Activated CD4-positive, alpha-beta T cell treated with anti-CD3 and anti-CD28 coated beads, Interleukin-2, amount 50 U/mL, for 48 hours (primary cell): ENCODE measurements around the gene DLEC1.
A peak's percentile ranks its signal among the peaks of the same experiment; 100 is the strongest.
"Not testable (repeated sequence)": the region's sequence is repeated elsewhere in the genome, so short reads cannot be mapped to it uniquely, and the experiment has no call there.

ENCODE experiments used
- DNase-seq, 2 experiments: peaks; one replicate each; pipeline ENCODE4 v3.0.0-alpha.2; 2020

DLEC1 gene

DNA sequence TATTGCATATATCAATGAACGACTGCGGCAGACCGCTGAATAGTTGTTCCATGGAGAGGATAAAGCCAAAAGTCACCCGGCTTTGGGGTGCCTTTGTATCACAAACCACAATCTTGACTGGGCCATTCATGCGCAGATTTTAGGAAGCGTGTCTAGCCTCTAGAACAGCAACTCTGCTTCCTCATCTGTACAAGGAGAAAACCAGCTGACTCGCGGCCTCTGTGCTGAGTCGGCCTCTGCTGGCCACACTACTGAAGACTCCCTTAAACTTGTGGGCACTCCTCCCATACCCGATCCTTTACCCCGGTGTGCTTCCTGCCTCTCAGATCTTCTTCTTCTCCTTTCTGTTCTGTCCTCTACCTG lies 872 bp downstream of the DLEC1 start:
- peak in 1 of 2 experiments; percentile 44 for DNase-seq

DNA sequence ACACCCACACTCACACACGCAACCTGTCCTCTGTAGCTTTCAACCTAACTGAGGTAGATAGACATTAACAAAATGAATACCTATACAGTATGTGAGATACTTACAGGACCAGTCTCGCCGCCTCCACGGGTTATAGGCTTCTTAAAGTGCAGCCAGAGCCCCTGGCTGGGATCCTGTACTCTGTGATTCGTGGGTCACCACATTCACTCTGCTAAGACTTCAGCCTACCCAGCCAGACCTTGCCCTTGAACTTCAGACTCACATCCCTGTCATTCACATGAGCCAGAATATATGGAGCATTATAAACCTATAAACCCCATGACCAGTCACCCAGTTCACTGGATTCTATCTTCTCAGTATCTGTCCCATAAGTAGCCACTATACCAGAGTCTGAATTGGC lies 1.4 kb downstream of the DLEC1 start:
- DNase-seq, result no peak

DNA sequence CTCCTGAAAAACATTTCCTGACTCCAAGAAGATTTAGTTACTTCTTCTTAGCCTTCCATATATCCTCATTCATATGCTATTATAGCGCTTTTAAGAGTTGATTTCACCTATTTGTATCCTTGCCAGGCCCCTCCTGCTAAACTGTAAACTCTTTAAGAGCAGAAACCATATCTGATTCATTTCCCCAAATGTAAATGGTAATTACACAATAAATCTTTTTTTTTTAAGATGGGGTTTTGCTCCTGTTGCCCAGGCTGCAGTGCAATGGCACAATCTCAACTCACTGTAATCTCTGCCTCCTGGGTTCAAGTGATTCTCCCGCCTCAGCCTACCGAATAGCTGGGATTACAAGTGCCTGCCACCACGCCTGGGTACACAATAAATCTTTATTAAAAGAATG lies 4.5 kb downstream of the DLEC1 start:
- no peak for DNase-seq

DNA sequence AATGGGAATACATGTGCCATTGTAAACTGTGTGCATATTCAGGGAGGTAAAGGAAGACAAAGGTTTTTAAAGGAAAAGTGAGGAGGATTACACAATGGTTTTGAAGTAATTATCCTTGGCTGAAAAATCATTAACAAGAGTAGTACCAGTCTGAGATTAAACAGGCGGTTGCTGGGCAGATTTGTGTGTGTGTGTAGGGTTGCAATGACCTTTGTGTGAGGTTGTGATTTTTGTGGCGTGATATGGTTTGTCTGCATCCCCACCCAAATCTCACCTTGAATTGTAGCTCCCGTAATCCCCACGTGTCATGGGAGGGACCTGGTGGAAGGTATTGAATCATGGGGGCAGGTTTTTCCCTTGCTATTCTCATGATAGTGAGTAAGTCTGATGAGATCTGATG lies 7.0 kb downstream of the DLEC1 start:
- DNase-seq, result no peak

DNA sequence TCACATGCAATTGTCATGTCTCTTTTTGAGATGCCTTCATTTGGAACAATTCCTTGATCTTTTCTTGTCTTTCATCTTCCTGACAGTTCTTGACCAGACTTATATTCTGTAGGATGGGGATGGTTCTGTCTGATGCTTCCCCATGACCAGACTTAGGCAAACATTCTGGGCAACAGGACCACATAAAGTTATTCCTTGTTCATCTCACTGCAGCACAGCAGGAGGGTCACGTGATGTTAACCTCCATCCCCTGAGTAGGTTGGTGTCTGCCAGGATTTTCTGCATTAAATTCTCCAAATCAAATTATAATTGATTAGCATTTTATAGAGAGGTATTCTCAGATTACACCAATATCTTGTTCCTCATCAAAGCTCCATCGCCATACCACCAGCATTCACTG lies 7.8 kb downstream of the DLEC1 start:
- no peak for DNase-seq

DNA sequence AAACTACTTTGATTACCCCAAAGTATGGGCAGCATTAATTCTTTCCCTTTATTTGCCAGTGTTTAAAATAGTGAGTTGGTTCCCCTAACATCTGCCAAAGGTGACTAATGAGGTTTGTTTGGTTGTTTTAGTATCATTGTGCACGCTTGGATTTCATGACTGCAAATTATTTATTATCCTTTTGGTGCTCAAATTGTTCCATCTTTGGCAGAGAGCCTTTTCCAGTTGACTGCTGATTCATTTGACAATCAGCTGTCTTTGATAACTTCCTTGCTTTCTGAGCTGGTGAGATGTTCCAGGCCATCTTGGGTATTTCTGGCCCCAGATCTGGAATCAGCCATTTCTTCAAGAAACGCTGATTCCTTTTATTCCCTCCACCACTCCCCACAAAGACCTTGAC lies 8.9 kb downstream of the DLEC1 start:
- DNase-seq, result no peak

DNA sequence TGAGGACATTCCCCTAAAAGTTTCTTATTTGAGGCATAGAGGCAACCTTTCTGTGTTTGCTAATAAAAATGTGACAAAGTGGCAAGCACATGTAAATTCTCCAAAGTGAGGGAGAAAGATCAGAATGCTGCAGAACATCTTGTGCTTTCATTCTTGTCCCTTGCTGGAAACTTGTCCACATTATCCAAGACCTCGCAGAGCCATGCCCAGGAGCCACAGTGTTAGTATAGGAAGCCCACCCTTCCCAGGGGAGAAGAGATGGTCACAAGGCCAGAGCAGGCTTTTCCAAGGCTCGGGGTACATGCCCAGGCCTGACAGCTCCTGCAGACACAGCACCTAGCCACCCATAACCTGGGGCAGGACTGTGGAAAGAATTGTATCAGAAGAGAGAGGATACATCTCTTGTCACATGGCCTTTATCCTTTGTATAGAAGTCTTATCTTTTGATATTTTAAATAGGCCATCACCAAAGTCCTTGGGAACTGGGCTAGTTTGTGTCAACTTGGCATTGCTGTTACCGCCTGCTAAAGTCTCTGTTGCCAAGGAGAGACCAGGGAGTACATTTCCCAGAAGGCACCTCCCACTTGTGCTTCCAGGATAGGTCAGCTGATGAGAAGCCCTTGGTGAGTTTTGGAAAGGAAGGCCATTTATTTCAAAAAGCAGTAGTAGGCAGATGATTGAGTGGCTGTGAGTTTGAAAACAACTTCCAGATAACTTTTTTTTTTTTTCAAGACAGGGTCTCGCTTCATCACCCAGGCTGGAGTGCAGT lies 10.5 kb downstream of the DLEC1 start:
- no peak for DNase-seq

DNA sequence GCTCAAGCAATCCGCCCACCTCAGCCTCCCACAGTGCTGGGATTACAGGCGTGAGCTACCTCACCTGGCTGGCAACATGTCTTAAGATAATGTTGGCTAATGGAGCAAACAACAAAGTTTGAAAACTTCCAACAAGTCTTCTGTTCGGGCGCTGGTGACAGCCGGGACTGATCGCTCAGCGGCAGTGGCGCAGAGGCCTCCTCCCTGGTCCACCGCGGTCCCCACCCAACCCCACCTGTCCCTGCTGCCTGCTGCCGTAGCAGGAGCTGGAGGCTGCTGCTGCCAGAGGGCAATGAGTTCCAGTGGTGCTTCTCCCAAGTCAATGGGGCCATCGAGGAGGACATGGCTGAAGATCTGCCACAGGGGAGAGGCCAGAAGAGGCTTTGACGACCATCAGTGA lies 12.1 kb downstream of the DLEC1 start:
- no peak for DNase-seq

DNA sequence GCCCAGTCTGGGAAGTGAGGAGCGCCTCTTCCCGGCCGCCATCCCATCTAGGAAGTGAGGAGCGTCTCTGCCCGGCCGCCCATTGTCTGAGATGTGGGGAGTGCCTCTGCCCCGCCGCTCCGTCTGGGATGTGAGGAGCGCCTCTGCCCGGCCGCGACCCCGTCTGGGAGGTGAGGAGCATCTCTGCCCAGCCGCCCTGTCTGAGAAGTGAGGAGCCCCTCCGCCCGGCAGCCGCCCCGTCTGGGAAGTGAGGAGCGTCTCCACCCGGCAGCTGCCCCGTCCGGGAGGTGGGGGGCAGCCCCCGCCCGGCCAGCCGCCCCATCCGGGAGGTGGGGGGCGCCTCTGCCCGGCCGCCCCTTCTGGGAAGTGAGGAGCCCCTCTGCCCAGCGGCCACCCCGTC lies 14.3 kb downstream of the DLEC1 start:
- DNase-seq, result not testable (repeated sequence)

DNA sequence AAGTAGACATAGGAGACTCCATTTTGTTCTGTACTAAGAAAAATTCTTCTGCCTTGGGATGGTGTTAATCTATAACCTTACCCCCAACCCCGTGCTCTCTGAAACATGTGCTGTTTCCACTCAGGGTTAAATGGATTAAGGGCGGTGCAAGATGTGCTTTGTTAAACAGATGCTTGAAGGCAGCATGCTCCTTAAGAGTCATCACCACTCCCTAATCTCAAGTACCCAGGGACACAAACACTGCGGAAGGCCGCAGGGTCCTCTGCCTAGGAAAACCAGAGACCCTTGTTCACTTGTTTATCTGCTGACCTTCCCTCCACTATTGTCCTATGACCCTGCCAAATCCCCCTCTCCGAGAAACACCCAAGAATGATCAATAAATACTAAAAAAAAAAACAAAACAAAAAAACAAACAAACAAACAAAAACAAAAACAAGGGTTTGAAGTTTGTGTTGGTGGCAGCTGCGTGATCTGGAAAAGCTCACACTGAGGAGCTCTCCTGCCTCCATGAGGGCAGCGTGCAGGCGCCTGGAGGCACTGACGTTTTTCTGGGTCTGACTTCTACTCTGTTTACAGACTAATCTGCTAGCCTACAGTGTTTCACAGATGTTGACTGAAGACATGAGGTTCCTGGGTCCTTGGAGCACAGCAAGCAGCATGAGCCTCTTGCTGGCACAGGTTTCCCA lies 14.9 kb downstream of the DLEC1 start:
- not testable (repeated sequence) for DNase-seq

DNA sequence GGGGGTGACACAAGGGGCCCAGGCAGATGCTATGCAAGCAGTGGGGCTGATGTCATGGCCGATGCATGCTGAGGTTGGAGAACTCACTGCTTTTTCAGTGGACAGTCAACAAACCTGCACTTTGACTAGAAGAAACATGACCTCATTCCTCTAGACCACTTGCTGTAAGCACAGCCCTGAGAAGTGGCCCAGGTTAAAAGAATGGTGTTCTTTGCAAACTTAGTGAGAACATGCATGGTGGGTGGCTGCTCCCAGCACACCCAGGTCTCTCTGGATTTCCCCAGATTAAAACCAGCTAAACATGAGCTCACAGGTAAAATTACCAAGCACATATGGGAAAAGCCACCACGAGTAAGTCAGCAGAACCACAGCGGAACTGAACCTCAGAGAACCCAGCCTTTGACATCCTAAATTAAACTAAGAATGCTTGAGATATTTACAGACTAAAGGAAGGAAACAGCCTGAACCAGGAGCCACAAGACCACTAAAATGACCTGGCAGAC lies 15.5 kb downstream of the DLEC1 start:
- DNase-seq, result no peak

DNA sequence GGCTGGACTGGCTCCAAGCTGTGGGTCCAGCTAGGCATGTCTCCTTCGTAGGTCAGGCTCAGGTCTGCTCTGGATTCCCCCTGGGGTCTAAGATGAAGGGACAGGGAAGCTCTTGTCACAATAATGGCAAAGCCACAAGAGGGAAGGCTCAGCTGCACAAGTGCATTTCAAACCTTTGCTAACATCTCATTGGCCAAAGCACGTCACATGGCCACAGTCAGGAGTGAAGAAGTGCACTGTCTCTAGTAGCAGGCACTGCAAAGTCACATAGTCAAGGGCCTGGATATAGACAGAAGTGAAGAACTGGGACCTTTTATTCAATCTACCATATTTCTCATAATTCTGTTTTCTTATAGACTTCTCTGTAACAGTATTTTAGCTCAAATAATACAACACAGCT lies 20.1 kb downstream of the DLEC1 start:
- DNase-seq, result no peak

DNA sequence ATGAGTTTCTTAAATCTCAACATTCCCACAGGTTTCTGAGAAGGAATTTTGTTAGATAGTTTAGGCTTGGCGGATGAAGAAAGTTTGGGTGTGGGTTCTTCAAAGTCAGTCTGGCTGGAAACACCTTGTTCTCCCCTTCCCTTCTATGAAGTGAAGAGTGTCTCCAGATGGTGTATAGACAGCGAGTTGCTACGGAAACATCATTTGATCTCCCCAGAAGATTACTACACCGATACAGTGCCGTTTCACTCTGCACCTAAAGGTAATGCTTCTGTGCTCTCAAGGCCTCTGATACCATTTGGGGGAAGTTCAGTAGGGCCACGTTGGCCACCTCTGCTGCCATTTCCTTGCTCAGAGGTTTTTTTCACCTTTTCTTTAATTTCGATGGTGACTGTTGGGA lies 20.6 kb downstream of the DLEC1 start:
- no peak for DNase-seq

DNA sequence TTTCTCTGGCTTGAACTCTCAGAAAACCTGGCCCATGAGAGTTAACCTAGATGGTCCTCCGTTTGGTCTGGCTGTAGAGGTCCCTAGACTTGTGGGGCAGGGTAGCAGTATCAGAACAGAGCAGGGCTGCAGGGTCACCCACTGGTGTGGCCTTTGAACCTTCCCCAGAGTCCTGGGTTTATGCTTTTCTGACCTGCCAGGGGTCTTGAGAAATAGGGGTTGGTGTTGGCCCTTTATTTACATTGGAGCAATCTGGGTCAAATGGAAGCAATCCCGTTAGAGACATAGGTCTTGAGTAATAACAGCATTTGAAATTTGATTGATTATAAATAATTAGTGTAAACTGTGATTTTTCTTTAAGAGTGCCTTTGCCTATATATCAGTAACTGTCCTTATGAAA lies 23.8 kb downstream of the DLEC1 start:
- DNase-seq, result no peak

DNA sequence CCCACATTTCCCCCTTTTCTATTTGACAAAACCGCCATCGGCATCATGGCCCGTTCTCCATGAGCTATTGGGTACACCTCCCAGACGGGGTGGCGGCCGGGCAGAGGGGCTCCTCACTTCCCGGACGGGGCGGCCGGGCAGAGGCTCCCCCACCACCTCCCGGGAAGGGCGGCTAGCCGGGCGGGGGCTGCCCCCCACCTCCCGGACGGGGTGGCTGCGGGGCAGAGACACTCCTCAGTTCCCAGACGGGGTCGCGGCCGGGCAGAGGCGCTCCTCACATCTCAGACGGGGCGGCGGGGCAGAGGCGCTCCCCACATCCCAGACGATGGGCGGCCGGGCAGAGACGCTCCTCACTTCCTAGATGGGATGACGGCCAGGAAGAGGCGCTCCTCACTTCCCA lies 25.4 kb downstream of the DLEC1 start:
- DNase-seq, result not testable (repeated sequence)

DNA sequence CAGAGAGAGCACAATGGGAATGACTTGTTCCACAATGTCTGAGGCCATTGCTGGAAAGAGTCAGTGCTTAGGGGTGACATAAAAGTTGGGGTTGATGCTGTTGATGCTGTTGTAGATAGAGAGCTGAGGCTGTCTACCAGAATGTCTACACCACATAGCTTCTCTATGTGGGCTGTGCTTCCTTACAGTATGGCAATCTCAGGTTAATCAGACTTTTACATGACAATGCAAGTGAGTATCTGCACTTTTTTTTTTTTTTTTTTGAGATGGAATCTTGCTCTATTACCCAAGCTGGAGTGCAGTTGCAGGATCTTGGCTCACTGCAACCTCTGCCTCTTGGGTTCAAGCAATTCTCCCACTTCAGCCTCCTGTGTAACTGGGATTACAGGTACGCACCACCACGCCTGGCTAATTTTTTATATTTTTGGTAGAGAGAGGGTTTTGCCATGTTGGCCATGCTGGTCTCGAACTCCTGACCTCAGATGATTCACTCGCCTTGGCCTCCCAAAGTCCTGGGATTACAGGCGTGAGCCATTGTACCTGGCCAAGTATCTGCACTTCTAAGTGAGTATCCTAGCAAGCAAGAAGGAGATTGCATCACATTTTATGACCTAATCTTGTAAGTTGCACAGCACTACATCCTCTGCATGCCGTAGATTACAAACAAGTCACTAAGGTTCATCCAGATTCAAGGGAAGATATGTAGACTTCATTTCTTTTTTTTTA lies 28.7 kb downstream of the DLEC1 start:
- DNase-seq, result no peak

DNA sequence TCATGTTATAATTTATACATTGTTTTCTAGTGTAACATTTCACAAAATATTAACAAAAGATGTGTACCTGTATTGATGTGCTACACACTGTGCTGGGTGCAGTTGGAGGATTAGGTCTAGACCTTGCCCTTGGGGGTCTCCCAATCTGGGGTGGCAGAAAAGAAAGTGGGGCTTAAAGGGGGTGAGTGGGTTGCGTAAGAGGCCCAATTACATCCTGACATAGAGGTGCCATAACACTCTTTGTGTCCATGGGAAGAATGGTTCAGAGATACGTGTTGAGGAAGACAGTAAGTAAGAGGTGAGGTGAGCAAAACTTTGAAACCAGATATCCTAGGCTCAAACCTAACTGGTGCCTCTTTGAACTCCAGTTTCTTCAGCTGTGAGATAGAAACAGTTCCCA lies 31.0 kb downstream of the DLEC1 start:
- no peak for DNase-seq

DNA sequence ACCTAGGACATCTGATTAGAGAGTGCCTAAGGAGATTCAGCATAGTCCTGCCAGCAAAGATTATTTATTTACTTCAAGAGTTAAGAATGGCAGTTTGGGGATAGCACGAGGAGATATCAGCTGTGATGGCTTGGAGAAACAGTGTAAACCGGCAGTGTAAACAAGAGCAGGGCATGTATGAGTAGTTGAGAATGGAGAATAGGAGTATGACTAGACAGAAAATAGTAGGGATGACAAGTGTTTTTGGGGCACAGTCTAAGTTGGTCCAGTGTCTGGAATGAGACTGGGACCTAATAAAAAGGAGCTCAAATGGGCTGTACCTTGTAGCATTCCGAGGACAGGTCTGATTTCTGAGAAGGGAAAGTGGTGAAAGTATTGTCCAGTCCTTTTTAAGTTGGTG lies 38.1 kb downstream of the DLEC1 start:
- not testable (repeated sequence) for DNase-seq

DNA sequence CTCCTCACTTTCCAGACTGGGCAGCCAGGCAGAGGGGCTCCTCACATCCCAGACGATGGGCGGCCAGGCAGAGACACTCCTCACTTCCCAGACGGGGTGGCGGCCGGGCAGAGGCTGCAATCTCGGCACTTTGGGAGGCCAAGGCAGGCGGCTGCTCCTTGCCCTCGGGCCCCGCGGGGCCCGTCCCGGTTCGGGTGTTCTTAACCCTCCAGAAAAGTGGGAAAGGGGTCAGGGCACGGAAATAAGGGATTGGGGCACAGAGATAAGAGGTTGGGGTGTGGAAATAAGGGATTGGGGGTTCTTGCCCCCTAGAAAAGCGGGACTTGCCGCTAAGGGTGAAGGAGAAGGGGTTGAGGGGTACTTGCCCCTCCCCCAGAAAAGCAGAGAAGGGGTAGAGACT lies 43.3 kb downstream of the DLEC1 start:
- not testable (repeated sequence) for DNase-seq

DNA sequence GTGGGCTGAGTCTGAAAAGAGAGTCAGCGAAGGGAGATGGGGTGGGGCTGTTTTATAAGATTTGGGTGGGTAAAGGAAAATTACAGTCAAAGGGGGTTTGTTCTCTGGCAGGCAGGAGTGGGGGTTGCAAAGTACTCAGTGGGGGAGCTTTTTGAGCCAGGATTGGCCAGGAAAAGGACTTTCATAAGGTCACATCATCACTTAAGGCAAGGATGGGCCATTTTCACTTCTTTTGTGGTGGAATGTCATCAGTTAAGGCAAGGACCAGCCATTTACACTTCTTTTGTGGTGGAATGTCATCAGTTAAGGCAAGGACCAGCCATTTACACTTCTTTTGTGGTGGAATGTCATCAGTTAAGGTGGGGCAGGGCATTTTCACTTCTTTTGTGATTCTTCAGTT lies 44.2 kb downstream of the DLEC1 start:
- not testable (repeated sequence) for DNase-seq

DNA sequence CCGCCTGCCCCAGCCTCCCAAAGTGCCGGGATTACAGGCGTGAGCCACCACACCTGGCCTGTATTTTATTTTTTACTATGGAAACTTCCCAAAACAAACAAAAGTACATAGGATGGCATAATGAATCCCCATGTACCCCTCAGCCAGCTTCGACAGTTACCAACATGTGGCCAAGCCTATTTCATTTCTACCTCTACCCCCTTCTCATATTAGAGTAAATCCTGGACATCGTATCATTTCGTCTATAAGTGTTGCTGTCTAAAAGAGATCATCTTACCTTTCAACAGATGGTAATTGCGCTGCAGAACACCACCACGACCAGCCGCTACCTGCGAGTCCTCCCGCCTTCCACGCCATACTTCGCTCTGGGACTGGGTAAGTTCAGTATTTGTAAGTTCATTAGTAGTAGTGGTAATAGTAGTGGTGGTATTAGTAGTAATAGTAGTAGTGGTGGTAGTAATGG lies 44.9 kb downstream of the DLEC1 start:
- no peak for DNase-seq

DNA sequence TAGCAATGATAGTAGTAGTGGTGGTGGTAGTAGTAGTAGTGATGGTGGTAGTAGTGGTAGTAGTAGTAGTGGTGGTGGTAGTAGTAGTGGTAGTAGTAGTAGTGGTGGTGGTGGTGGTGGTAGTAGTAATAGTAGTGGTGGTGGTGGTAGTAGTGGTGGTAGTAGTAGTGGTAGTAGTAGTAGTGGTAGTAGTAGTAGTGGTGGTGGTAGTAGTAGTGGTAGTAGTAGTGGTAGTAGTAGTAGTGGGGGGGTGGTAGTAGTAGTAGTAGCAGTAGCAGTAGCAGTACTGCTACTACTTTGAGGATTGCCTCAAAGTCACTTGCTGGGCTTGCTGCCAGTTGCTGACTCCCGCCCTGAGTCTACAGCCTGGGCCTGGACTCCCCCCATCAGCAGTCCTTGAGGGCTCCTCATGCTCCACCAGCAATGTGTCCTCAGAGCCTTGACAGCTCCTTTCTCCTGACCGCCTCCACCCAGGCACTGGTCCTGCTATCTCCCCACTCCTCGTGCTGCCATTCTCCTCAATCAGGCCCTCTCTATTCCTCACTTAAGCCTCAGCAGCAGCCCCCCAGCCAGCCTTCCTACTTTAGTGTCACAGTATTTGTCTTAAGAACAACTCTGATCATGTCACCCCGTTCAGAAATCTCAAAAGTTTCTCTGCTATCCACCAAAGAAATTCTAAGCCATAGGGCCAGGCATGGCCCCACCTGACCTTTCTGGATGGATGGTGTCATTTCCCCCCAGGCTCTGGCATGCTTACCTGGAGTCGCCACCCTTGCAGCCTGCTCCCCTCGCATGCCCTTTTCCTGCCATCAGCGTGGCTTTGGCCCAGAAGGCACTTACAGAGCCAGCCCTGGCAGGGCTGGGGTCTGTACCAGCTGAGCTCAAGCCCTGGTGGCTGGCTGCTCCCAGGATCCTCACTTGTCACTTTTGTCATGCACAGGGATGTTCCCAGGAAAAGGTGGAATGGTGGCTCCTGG lies 45.6 kb downstream of the DLEC1 start:
- no peak for DNase-seq
